Measurements from ENCODE around the gene NDRG3.

DNA sequence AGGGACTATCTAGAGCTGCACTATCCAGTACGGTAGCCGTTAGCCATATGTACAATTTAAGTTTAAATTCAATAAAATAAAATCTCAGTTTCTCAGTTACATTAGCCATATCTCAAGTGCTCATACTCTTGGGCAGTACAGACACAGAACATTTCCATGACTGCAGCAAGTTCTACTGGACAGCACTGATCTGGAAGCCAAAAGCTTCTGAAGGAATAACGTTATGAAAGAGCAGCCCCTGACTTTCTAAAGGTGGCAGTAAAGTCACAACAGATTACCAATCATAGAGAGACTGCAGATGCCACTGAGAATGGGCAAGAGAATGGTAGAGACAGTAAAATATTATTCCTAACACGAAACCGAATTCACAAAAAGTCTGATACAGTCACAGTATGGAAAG lies 36.8 kb downstream of the NDRG3 start:
- TF ChIP-seq EZH2 (IDR thresholded peaks at IDR 0.05; ENCODE audit: low read depth, low read length, severe bottlenecking) (no peak), EGR1 (IDR thresholded peaks at IDR 0.05; ENCODE audit: borderline replicate concordance, low read depth, low read length) (no peak)

Data from H1 (cell line).